Gastrocnemius medialis (tissue), 4 donors: ENCODE results near the gene ZNF778.

Source experiments
- POLR2A ChIP-seq, 2 donors: fragments of 450-650 bp; IDR thresholded peaks; one replicate each; pipeline ENCODE4 v1.6.1; 2017; ENCODE audit warnings: antibody characterized with exemption in 2 of 2, mild to moderate bottlenecking in 2 of 2, moderate library complexity in 2 of 2
- TF ChIP-seq, protein P1 (sequence below), 5 experiments: fragments of 450-650 bp in 3 of 5; fragments of 200-600 bp in 2 of 5; sonication (generic) in 2 of 5; IDR thresholded peaks in 4 of 5; conservative IDR thresholded peaks in 1 of 5; 1 replicate in 4 of 5; 2 replicates in 1 of 5; pipeline ENCODE4 v1.5.1; 2016 to 2019; ENCODE audit warnings: antibody characterized with exemption in 5 of 5, mild to moderate bottlenecking in 3 of 5, moderate library complexity in 3 of 5

DNA sequence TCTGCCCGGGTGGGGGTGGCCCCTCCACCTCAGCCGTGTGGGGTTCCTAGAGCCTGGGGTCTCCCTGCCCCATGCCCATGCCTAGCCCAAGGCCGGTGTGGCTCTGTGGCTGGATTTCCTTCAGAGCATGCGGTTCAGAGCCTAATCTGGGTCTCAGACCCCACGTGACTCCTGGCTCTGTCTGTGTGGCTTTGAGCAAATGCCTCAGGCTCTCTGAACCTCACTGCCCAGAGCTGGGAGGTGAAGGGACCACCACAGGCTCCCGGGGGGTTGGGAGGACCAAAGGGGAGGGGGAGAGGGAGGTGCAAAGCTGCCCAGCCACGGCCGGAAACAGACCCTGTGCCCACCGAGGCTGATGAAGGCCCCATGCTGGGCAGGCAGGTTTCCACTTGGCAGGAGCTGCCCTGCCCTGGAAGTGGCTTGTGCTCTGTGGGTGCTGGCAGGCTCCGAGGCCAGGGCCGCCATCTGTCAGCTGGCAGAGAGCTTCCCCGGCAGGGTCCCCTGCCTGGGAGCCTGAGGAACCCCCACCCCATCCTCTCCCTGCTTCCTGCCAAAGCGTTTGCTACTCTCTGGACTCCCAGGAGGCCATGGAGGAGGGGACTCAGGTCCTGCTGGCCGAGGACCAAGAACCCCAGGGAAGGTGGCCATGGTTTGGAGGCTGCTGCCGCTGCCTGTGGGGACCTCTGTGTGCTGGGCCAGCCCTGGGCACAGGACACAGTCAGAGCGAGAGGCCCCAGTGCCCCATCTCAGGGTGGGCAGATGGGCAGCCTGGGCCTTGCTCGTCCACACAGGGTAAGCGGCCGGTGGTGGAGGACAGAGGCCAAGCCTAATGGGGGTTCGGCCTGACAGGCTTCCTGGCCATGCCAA lies 42.0 kb upstream of the ZNF778 start:
- TF ChIP-seq, protein P1, sequence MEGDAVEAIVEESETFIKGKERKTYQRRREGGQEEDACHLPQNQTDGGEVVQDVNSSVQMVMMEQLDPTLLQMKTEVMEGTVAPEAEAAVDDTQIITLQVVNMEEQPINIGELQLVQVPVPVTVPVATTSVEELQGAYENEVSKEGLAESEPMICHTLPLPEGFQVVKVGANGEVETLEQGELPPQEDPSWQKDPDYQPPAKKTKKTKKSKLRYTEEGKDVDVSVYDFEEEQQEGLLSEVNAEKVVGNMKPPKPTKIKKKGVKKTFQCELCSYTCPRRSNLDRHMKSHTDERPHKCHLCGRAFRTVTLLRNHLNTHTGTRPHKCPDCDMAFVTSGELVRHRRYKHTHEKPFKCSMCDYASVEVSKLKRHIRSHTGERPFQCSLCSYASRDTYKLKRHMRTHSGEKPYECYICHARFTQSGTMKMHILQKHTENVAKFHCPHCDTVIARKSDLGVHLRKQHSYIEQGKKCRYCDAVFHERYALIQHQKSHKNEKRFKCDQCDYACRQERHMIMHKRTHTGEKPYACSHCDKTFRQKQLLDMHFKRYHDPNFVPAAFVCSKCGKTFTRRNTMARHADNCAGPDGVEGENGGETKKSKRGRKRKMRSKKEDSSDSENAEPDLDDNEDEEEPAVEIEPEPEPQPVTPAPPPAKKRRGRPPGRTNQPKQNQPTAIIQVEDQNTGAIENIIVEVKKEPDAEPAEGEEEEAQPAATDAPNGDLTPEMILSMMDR (IDR thresholded peaks at IDR 0.05 in 4 of 5, conservative IDR thresholded peaks at IDR 0.05 in 1 of 5), result no peak
- TF ChIP-seq POLR2A (IDR thresholded peaks at IDR 0.05), result no peak
